ENCODE results near the gene FAM13A.

The FAM13A gene

DNA sequence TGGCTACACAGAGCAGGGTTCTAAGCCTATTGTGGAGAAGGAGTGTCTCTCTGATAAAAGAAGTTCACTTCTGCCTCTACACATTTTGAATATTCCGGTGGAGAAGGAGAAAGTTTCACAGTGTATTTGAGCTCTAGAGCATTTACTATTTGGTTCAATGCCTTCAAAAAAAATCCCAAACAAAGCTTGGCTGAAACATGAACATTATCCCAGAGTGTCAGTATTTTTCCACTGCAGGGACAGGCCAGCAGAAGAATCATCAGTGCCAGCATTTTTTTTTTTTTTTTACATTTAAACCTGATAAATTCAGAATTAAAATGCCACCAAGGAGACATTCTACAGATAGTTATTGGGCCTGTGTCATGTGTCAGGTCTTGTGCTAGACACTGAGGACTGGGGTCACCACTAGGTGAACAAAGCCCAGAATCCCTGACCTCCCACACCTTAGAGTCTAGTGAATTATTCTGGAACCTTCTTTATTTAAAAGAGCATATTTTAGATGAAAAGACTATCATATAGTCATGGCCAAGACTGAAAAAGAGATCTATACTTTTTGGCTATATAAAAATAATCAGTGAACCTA is 311.3 kb downstream of the FAM13A start:
- no peak for DNase-seq (ENCODE audit: low spot score)

DNA sequence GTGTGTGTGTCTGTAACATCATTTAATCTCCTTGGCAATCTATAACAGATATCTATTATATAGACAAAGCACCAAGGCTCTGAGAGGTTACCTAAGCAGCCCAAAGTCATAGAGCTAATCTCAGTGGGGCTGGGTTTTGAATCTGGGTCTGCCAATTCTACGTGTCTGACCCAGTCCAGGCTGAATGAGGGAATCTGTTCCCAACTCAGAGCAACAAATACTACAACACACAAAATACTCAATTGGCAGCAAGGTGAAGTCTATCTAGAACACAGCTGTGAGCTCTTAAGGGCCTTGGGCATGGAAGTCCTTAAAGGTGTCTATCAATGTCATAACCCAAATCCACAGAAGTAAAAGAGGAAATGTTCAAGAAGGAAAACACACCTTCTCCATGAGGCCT is 311.8 kb downstream of the FAM13A start:
- DNase-seq (ENCODE audit: low spot score): no peak

DNA sequence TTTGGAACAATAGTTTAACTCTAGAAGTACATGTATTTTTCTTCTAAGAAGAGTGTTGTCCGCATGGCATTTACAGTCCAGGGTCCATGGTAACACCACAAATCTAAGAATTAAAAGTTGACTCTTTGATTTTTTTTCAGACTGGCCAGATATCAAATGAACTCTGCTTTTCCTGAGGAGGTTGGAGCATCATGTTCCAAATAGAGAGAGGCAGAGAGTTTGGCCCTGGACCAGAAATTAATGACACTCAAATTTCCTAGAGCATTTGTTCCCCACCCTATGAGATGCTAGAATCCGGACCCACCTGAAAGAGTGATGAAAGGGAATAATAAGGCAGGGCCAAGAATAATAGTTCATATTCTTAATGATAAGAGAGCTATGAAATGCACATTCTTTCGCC is 312.4 kb downstream of the FAM13A start:
- no peak for DNase-seq (ENCODE audit: low spot score)

DNA sequence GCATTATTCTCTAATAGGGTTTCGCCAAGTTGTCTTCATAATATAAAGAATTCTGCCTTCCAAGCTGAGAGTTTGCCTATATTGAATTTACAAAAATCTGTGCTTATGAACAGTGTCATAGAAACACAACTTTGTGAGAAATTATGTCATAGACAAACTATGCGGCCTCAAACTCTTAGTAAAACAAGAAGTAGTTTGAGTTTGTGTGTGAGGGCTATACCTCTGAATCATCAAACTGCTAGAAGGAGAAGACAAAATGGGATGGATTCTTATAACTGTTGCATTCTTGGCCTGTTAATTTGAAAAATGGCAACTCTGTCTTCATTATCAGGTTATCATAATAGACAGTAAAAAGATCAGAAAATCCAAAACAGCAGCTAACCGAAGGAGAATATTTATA is 313.3 kb downstream of the FAM13A start:
- no peak for DNase-seq (ENCODE audit: low spot score)

DNA sequence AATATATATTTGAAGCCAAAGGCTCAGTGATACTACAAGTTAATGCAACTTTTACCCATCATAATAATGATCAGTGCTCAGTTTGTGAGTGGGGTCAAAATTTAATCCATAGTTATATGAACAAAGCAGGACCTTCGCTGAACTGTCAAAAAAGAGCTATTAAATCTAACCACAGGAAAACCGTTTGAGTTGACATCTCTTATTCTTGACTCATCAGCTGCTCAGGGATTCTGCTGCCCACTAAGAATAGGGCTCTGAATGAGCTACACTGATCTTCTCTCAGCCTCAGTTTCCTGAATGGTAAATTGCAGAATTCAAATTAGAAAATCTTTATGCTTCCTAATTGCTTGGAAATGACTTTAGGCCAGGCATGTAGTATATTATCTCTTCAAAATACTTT is 314.4 kb downstream of the FAM13A start:
- DNase-seq (ENCODE audit: low spot score): no peak

DNA sequence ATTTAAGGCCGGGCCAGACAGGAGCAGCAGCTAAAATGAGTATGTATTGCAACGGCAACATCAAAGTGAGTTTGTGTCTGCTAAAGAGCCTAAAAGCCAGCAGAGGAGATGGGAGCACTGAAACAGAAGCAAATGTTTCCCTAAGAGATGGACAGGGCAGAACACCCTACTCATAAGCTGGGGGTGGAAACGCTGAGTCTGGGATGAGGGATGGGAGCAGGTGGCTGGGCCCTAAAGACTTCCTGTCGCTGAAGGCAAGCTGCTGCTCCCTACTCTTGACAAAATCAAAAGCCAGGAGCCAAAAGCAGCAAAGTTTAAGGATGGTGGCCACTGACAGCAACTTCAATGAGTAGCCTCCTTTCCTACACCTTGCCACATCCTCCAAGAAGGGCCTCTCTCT is 318.8 kb downstream of the FAM13A start:
- no peak for DNase-seq (ENCODE audit: low spot score)

DNA sequence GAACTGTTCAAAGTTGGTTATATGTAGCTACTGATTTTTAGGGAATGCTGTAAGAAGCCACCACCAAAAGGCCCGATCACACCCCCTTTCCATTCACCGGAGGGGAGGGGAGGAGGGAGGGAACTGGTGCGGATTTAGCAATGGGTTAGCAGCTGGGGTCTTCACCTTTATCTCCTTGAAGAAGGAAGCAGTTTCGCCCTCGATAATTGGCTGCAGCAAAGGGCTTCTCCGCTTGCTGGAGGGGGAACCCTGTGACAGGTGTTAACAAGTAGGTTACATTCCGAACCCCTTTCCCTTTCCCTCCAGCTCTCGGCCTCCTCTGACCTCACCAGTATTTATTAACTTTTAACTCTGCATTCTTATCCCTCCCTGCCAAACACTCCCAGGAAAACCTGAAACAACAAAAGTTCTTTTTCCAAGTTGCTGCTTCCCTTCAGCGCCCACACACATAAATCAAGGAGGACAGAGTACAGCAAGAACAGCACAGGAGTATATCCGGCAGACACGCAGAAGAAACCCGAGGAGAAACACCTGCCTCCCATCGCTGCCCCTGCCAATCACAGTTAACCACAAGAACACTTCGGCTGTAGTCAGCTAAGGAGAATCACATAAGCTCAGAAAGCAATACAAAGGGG is 319.6 kb downstream of the FAM13A start:
- peak; percentile 41 for DNase-seq (ENCODE audit: low spot score)

DNA sequence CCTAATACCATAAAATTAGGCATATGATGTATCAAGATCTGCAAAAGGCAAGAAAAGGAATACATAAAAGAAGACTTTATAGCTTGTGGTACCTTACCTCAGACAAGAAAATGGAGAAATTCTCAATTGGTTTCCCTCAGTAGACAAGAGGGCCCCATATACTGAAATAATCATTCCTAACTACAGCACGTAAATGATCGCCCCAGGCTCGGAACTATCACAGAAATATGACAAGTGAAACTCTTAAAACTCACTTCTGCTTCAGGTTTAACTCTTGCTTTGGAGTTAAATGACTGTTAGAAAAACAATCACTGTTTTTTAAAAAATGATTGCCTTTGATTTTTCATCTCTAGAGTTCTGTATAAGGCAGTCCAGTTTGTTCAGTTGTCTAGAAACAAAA is 320.7 kb downstream of the FAM13A start:
- DNase-seq (ENCODE audit: low spot score): no peak

DNA sequence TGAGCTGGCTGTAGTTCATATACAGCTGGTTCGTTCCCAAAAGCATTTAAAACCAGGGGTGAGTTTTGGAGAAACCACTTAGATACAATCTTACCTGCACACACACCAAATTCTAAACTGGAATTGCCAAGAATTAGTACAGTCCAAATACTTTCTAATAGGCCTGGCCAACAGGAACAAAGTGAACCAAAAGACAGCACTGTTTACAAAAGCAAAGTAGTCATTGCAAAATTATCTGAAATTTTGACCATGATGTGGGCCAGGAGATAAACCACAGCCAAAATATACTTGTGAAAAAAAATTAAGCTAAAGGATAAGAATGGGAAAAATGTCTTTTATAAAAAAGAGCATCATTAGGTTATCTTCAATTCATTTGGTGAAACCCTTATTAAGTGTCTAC is 321.4 kb downstream of the FAM13A start:
- no peak for DNase-seq (ENCODE audit: low spot score)

DNA sequence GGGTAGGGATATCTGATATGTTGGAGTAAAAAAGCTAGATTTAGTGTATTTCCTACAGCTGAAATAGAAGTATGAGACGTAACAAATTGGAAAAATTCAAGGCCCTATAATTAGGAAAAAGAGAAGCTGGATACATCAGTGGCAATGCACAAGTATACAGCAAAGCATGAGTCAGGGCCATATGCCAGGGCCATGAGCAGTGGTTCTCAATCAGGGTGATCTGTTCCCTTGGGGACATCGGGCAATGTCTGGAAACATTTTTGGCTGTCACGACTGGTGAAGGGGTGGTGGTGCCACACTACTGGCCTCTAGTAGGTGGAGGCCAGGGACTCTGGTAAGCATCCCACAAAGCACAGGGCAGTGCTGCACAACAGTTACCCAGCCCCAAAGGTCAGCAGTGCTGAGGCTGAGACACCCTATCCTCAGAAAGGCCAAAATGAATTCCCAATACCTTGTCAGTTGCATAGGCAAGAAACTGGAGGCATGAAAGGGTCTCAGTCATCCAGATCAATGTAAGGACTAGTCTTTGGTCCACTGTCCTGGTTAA is 322.5 kb downstream of the FAM13A start:
- no peak for DNase-seq (ENCODE audit: low spot score)

DNA sequence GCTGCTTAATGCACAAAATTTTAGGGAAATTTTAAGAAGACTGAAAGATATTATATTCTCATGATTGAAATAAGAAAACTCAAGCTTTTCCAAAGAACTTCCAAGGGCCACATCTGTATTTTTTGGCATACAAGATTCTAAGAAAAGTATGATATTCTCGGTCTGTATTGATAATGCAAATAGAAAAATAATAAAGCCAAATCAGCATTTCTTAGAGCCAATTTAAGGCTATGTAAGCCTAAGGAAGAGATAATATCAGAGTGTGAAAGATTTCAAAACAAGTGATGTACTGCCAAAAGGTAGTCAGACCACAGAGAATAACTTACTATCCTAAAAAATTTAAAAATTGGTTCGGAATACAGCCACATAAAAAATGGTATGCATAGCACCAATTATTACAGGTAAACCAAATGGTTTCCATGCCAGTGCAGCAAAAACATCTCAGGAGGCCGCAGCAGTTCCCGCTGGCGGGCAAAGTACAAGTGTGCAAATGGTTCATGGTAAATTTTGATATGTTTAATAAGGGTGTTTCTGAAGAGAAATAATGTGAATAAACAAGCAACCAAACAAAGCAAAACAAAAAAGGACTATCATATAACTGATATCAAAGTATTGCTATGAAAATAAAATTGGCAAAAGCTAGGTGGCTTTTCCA is 324.1 kb downstream of the FAM13A start:
- no peak for DNase-seq (ENCODE audit: low spot score)

DNA sequence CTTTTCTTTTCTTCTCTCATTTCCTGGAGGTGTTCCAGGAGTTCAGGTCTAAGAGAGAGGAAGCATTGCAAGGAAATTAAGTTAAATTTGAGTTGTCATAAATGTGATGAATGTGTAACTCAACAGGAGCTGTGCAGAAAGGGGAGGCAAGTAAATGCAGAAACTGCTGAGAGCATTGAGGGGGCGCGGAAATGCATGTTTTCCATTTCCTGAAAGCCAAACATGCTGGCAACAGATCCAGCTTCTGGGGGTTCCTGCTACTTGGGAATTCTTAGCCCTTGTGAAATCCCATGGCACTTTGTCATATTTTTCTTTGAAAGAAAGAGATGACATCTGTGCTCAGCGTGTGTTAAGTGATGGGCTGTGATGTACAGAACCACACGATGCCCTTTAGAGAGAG is 325.6 kb downstream of the FAM13A start:
- no peak for DNase-seq (ENCODE audit: low spot score)

DNA sequence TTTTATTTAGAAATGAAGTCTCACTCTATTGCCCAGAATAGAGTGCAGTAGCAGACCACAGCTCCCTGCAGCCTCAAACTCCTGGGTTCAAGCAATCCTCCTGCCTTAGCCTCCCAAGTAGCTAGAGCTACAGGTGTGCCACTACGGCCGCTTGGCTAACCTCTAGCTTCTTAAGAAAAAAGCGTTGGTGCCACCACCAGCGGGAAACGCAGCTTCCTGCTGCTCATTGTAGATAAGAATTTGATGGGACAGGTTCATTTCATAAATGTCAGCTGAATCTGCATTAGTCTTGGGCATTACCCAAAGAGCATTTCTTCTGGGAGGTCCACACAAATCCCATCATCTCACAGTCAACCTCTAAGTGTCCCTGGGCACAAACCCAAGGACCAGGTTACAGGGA is 326.2 kb downstream of the FAM13A start:
- no peak for DNase-seq (ENCODE audit: low spot score)

DNA sequence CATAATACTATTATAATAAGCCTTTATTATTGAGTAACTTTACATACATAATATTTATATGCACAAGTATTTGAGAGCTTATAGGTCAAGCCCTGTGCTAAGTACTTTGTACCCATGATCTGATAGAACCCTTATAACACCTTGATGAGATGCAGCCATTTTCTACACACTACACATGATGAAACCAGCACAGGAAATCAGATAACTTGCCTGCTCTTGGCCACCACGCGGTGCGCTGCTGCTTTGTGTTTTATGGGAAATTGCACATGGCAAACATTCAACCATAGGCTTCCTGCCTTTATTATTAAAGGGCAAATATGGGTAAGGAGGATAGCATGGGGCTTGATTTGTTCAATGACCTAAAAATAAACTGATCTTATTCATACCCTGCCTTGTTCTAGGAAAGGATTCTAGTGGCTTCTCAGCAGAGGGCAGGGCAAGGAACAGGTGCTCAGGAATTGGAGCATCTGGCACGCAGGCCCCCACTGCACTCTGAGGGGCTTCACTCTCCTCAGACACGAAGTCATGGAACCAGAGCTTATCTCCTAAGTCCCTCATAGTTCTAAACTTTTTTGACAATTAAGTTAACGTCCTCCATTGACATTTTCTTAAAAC is 327.7 kb downstream of the FAM13A start:
- DNase-seq (ENCODE audit: low spot score): no peak

DNA sequence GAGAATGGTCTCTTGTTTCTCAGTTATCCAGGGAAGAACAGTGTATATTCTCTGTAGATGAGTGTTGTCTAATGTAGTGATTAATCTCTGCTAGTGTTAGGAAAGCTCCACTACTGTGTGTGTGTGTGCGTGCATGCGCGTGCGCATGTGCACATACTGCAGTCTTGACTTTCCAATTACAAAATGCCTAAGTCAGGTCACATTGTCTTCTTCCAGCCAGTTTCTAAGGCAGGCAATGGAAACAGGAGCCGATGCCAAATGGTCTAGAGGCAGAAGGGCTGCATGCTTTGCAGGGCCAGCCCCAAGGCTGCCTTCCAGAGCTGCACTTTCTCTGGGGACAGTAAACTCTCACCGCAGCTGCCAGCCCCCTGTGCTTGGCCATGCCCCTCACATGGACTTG is 328.8 kb downstream of the FAM13A start:
- DNase-seq (ENCODE audit: low spot score): no peak

DNA sequence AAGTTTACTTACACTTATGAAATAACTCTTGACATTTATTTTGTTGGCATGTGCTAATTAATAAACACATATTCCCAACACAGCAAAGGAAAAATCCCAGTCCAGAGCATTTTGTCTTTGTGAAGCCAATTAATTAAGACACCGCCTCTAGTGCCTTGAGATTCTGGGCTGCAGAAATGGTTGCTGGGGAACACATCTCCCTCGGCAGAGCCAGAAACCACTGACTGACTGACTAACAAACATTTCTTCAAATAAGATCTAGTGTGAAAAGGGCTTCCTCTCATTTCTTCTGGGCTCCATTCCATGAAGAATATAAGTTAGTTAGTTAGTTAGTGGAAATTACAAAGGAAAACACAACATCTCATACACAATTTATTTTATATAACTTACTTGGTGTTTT is 331.0 kb downstream of the FAM13A start:
- DNase-seq (ENCODE audit: low spot score): no peak

DNA sequence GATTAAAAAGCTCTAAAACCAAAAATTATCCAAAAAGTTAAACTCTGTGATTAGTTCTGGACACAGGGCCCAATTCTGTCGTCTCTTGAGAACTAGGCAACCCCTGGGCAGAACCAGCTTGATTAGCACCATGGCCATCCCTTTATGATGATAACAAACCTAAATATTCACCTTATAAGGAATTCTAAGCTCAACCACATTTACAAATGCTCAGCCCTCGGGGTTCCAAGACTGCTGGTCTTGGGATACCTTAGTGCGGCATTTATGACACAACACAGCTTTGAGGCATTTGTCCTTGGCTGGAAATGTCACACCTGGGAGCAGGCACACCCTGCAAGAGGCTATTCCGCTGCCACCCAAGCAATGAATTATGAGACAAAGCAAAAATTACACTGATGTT is 331.8 kb downstream of the FAM13A start:
- no peak for DNase-seq (ENCODE audit: low spot score)

DNA sequence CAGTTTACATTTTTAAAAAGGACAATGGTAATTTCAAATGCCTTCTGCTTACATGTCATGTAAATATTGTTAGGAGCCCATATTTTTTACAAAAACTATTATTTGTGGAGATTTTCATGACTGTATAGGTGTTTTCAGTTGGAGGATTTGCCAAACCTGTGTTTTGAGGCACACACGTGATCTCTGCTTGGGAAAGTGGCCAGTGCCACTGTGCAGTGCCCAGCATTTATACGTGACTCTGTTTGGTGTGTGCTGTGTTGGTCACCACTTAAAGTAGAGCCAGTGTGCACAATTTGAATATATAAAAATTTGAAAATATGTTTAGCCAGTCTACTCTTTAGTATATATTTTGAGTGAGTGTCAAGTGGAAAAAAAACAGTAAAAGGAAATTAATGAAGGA is 332.6 kb downstream of the FAM13A start:
- no peak for DNase-seq (ENCODE audit: low spot score)

DNA sequence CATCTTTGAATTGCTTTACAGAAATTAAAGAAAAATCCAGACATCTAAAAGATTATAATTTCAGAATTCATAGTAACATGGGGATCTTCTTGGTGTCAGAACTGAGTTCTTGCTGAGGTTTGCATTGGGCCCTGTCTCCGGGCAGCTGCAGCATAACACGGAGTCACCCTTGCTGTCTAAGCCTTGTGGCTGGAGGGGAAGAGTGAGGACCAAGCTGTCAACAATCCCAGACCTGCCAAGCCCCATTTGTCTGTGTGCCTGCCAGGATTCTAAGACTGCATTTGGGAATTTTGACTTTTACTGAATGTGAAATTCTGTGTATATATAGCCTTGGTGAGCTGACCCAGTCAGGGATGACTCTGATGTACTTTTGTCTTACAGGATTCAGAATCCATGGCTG is 334.2 kb downstream of the FAM13A start:
- DNase-seq (ENCODE audit: low spot score): no peak

DNA sequence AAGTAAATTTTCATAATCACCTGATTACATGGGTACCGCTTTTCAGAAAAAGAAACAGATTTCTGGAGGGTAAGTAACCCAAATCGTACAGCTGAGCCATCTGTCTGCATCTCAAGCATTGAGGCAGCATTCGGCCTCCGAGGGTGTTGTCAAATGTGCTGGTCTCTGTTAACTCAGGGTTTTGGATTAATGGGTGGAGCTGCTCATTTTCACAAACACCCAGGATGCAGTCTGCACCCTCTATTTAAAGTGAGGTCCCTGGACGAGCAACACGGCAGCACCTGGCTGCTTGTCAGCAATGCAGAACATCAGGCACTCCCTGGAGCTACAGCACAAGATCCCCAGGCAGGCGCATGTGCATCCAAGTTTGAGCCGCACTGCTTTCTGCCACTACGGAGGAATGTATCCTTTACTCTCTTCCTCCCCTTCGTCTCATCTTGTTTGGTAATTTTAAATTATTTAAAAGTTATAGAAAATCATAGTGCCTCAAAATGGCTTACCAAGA is 334.7 kb downstream of the FAM13A start:
- no peak for DNase-seq (ENCODE audit: low spot score)

DNA sequence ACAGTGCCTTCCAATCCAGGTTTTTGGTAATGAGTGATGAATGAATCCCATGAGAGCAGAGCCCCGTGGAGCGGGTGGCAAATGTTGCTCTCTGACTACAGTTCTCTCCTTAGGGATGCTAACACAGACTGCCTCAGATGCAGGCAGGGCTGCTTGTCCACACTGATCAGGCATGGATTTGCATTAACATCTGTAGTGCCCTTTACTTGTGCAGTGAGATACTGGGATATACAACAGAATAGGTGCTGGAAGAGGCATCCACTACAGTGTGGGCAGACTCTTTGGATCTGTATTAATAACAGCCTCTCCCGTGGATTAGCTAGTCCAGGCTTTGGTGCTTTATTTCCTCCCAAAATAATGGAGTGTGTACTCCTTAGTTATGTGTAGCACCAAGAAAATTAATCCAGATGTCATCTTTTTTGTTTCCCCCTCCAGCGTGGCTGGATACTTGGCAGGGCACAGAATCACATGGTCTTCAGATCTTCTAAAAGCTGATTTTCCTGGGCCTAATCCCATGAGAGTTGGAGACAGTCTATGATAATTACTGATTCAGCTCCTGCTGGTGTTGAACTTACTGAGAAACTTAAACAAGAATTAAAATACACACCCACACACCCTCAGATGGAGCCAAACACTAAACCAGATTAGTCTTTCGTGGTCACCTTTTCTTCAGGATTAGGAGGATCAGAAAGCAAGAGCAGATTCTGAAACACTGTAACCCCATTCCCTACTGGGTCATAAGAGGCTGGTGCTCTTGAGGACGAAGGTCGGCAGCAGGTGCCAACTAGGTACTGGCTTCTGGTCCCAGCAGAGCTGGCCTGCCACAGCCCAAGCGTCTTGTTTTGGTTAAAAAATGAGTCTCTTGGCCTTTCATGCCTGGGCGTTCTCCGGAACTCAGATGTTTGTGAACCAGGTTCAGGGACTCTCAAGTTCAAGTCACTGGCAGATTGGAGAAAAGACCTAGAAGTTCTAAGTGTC is 336.2 kb downstream of the FAM13A start:
- DNase-seq (ENCODE audit: low spot score): no peak

DNA sequence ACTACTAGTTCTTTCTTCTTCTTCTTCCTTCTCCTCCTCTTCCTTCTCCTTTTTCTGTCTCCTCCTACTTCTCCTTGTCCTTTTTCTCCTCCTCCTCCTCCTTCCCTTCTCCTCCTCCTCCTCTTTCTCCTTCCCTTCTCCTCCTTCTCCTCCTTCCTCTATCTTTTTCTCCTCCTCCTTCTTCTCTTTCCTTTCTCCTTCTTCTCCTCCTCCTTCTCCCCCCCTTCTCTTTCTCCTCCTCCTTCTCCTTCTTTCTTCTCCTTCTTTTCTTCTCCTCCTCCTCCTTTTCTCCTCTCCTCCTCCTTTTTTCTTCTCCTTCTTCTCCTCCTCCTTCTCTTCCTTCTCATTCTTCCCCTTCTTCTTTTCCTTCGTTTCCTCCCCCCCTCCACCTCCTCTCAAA is 337.6 kb downstream of the FAM13A start:
- DNase-seq (ENCODE audit: low spot score): no peak

All from CD4-positive, alpha-beta T cell treated with Interleukin-6 at 100 ng/mL for 8 hours (primary cell).